HG03520 (cell line): ENCODE data around the gene MBTD1.
A peak's percentile ranks its signal among the peaks of the same experiment; 100 is the strongest.
"Not testable (repeated sequence)": the region's sequence is repeated elsewhere in the genome, so short reads cannot be mapped to it uniquely, and the experiment has no call there.

Experiments used
- ATAC-seq: cut with Tn5 transposase; IDR thresholded peaks from one replicate; pipeline ENCODE4 v1.9.1; 2021; ENCODE audit warnings: mild to moderate bottlenecking, moderate library complexity; ENCODE audit not compliant: unreplicated experiment

The MBTD1 gene

GRCh38 chr17:51191895-51192294, 68.0 kb downstream of the MBTD1 start:
- ATAC-seq: no peak

GRCh38 chr17:51189628-51190027, 70.2 kb downstream of the MBTD1 start:
- no peak for ATAC-seq

- no peak for ATAC-seq
Measured at GRCh38 chr17:51189162-51189561, 70.7 kb downstream of the MBTD1 start.

GRCh38 chr17:51188271-51188833, 71.5 kb downstream of the MBTD1 start:
- ATAC-seq: no peak

- no peak for ATAC-seq
Measured at GRCh38 chr17:51185763-51186332, 74.0 kb downstream of the MBTD1 start.

GRCh38 chr17:51184124-51184523, 75.7 kb downstream of the MBTD1 start:
- no peak for ATAC-seq

GRCh38 chr17:51180486-51180885, 79.4 kb downstream of the MBTD1 start:
- no peak for ATAC-seq

GRCh38 chr17:51172030-51172429, 87.8 kb downstream of the MBTD1 start:
- not testable (repeated sequence) for ATAC-seq

- no peak for ATAC-seq
Measured at GRCh38 chr17:51170736-51171135, 89.1 kb downstream of the MBTD1 start.

- ATAC-seq: no peak
Measured at GRCh38 chr17:51169340-51169739, 90.5 kb downstream of the MBTD1 start.

- ATAC-seq: peak; percentile 40
Measured at GRCh38 chr17:51166987-51167931, 92.6 kb downstream of the MBTD1 start.

- peak; percentile 82 for ATAC-seq
Measured at GRCh38 chr17:51166198-51166986, 93.5 kb downstream of the MBTD1 start, which contains the start of gene NME2. Gene NME2, plus strand, starts transcription at chr17:51166411. Its CDS starts 420 bp downstream, at chr17:51166831.

GRCh38 chr17:51165680-51166197, 94.1 kb downstream of the MBTD1 start:
- peak; percentile 18 for ATAC-seq

- ATAC-seq: no peak
Measured at GRCh38 chr17:51164911-51165679, 94.8 kb downstream of the MBTD1 start.

GRCh38 chr17:51161541-51161940, 98.3 kb downstream of the MBTD1 start:
- no peak for ATAC-seq

- ATAC-seq: no peak
Measured at GRCh38 chr17:51159604-51160003, 100.2 kb downstream of the MBTD1 start.

GRCh38 chr17:51155416-51155815, 104.4 kb downstream of the MBTD1 start:
- ATAC-seq: no peak

GRCh38 chr17:51154176-51154575, 105.7 kb downstream of the MBTD1 start:
- ATAC-seq: no peak

GRCh38 chr17:51153210-51154072, 106.4 kb downstream of the MBTD1 start, which contains the start of gene NME1:
Gene NME1, plus strand, starts transcription at chr17:51153559. Its CDS starts 2,096 bp downstream, at chr17:51155655.
- peak; percentile 84 for ATAC-seq
